GM15510 (cell line): ENCODE data around the gene DLL1.

Experiments
- POLR2A ChIP-seq: IDR thresholded peaks from 3 replicates; pipeline ENCODE4 v1.6.1; 2011; ENCODE audit warnings: borderline replicate concordance; ENCODE audit not compliant: insufficient read length; ENCODE audit errors: extremely low read depth

Gene DLL1

DNA sequence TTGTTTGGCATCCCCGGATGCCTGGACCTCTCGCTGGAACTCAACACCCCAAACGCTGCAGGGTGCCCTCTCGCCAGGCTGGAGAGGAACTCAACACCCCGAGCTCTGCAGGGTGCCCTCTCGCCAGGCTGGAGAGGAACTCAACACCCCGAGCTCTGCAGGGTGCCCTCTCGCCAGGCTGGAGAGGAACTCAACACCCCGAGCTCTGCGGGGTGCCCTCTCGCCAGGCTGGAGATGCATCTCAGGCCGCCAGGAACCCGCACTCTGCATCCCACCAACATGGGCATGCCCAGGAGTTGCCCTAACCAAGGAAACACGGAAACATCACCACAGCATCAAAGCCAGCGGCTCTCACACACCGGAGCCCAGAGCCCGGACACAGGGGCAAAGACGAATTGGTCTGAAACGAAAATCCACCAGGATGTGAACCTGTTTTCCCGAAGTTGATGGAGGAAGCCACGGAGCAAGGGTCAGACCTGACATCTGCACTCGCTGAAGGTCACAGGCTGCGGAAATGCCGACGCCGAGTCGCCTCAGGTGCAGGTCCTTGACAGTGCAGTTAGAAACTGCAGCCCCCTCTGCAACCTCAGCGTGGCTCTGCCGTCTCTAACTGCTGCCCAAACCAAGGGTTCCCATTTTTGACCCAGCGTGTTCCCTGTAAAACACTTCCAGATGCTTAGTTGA lies 37.5 kb downstream of the DLL1 start:
- TF ChIP-seq POLR2A: no peak

DNA sequence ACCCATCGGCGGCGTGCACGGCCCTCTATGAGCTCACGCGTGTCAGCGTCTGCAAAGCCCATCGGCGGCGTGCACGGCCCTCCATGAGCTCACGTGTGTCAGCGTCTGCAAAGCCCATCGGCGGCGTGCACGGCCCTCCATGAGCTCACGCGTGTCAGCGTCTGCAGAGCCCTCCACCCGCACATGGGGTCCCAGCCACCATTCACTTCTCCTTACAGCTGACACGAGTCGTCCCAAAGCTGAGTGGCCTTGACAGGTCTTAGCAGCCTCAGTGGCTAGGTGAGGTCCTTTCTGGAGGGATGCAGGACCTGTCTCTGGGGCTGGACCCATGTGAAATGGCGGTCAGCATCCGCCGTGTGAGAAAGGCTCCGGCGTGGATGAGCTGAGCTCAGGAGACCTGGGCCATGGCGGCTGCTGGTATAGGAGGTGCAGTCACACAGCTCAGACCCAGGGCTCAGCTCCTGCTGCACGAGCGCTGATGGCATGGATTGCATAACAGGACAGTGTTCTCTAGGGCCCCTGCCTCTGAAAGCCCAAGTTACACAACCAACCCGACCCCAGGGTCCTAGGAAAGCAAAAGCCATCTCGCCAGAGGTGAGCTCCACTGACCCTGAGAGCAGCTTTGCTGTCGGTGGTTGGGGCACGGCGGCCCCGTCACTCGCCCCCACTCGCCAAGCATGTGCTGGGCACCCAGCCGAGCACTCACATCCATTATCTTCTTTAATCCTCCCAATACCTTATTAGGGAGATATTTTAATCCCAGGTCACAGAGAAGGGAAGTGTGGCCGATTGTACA lies 38.9 kb downstream of the DLL1 start:
- no peak for TF ChIP-seq POLR2A

DNA sequence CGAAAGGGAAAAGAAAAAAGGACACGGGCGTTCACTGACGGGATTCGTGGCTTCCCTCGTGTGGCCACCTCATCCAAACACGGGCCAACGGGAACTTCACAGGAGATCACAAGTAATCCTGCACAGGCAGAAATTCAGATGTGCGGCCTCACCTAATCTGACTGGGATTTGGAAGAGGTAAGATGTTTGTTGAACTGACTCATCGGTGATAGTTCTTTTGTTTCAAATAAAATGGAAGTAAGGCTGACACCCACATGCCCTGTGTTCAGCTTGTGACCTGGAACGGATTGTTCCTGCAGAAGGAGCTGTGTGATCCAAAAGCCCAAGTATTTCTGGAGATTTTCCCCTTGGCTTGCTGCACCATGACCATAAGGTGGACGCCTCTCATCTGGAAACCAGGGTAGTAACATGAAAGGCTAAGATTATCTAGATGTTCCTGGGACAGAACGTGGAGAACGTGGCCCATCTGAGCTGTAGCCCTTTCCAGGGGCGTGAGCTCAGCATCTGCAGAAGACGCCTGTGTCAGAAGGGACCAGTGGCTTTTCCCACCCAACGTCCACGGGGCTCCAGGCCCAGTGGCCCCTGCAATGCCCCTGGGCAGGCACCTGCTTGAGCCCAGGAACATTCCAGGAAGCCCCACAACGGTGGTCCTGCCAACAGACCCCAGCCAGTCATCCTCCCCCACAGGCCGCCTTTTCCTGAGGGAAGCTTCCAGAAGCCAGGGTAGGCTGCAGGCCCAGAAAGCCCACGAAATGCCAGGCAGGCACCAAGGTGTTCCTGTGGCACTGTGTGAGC lies 39.7 kb downstream of the DLL1 start:
- no peak for TF ChIP-seq POLR2A

DNA sequence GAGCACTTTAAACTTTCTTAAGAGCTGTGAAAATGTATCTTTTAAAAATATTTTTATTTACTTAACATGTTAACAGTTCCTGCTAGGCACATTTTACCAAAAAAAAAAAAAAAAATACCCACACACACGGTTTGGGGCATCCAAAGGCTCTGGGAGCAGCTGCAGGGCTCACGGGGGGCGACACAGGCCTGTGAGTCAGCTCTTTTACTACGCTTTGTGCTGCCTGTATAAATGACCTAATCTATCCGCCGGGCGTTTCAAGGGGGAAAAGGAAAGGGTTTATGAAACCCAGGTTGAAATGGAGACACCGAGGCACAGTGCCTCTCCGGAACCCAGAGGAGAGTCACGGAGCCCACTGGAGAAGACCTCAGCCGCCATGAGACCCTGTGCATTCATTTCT lies 40.4 kb downstream of the DLL1 start:
- no peak for TF ChIP-seq POLR2A

DNA sequence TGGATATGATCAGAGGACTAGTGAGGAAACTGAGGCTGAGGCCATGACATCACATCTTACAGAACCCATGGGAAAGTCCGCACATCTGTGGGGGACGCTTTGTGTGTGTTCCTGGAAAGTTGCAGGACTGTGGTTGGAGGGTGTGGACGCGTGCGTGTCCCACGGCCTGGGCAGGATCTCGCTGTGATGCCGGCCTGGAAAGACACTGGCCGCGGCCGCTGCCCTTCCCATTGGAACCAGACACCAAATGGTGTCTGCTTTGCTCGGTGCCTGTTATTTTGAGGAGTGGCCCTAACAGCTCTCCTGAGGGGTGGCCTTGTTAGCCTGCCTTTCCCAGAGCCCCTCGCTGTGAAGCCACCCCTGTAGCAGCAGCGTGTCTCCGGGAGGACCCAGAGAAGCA lies 41.1 kb downstream of the DLL1 start:
- TF ChIP-seq POLR2A: no peak

DNA sequence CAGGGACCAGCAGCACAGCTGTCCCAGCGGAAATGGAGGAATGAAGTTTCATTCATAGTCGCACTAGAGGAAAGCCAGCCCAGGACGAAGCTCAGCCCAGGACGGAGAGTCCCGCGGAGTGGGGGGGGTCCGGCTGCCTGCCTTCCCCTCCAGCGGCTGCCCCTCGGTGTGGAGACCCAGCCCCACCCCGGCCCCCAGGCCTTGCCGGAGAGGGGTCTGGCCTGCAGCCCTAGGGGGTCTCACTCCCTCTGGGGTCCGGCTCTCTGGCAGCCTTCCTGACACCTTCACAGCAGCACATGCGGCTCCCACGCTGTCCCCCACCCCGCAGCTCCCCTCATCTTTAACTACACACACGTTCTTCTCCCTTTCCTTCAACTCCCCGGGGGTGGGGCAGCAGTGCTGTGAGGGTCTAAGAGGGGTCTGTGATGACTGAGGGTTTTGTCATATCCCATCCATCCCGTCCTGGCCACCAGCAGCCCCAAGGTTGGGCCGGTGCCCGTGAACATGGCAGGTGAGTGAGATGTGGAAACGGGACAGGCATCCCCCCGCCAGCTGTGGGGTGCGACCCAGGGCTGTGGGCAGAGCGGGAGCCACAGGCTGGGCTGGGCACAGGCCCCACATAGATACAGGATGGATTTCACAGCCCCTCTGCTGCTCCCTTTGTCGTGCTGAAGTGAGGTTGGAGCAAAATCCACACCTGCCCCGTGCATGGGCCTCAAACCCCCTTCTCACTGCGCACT lies 41.8 kb downstream of the DLL1 start:
- no peak for TF ChIP-seq POLR2A

DNA sequence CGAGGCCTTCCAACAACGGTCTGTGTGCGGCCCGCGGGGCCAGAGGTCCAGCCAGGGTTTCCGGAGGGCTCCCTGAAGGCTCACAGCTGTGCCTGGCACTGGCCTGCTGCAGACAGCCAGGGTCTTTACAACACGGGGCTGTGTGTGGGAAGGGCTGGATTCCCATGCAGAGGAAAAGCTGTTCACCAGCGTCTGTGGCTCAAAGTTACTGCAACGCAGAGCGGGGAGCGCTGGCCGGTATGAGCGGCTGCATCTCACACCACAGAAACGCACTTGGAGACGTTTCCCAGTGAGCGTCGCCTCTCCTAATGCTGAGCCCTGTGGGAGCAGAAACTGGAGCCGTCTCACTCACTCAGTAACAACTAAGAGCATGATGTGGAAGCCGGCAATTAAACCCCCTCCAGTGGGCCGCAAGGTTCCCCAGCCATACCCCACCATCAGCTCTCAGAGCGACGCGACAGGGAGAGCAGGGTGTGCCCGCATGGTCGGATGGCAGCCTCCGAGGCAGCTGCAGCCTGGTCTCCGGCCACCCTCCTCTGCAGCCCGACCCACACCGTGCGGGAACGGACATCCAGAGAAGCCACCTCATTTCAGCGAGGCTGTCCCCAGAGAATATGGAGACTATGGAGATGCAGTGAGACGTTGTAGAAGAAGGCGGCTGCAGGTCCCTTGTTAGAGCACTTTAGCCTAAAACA lies 42.6 kb downstream of the DLL1 start:
- TF ChIP-seq POLR2A: no peak

DNA sequence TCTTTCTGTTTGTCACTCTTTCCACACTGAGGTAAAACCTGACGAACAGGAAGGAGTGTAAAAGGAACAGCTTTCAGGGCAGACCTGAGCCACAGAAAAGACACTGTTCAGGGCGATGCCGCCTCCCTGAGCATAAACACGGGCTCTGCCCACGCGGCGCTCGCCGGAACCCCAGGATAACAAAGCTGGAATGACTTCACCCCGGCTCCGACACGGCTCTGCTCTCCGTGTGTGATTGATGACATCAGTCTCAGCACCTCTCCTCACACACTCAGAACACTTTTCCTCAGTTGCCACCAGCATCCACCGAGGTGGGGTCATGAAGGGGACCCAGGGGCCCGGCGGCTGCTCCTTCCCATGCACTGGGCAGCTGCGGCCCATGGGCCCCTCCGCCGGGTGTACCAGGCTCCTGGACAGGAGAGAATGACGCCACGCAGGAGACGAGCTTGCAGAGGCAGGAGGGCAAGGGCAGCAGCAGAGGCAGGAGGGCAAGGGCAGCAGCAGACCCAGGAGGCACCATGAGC lies 43.6 kb downstream of the DLL1 start:
- no peak for TF ChIP-seq POLR2A

DNA sequence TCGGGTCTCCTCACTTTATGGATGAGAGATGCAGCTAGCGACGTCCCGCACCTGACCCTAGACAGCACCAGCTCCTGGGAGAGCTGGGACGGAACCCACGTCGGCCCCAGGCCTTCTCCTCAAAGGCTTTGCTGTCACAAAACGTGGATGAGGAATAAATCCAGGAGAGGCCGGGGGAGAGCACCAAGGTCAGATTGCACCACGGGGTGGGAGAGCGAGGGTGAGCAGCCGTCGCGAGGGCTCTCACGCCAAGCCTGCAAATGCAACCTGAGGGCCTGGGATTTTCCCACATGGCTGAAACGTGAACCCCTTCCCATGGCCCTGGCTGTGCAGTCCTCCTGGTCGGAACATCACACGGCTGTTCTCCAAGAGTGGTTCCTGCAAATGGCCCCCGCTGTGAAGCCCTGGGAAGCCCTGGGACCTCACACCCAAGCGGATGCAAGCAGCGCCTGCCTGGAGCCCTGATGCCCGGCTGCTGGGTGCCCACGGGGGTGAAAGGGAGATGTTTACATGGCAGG lies 45.3 kb downstream of the DLL1 start:
- no peak for TF ChIP-seq POLR2A

DNA sequence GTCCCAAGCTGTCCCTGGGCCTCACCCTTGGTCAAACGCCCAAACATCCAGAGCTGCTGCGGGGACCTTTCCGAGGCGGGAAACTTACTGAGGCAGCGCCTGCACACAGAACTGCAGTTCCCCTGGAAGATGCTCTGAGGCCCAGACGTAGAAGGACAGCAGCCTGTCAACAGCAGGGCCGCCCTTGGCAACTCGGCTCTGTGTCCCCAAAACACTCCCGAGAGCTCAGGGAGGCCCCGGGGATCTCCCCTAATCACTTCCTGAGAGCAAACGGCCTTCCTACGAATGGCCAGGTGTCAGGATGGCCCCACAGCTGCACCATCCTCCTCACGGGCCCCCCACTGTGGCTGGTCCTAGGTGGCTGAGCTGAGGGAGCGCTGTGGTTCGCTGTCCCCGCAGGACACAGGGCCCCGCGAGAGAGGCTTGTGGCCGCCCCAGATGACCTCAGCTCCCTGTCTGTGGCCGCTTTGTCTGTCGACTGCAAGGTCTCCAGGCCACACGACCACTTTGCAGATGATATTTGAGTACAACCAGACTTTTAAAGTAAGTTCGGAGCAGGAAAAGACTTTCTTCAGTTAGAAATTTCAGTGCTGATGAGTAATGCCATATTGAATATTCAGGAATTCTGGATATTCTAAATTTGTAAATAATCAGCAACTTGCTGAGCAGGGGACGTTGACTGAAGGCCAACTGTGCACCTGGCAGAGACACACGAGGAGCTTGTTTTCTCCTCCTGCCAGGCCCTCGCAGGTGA lies 46.0 kb downstream of the DLL1 start:
- TF ChIP-seq POLR2A: no peak

DNA sequence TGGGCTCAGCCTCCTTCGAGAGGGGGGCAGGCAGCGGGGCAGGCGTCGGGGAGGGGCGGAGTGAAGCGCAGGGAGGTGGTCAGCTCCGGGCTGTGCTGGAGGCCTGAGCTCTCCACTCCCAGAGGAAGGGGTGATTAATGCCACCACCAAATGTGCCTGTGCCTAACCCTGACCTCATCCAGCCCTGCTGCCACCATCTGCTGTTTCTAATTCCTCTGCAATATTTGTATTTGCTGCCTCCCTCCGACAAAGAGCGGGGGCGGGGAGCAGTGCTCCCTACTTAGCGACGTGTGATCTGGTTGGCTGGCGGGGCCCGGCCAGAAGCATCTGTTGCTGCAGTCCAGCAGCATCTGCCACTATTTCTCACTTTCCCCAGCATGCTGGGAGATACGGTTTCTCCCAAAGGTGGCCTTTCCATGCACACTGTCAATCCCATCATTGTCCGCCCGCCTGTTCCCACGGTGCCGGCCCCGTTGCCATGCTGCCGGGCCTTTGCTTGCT lies 47.0 kb downstream of the DLL1 start:
- TF ChIP-seq POLR2A: no peak

DNA sequence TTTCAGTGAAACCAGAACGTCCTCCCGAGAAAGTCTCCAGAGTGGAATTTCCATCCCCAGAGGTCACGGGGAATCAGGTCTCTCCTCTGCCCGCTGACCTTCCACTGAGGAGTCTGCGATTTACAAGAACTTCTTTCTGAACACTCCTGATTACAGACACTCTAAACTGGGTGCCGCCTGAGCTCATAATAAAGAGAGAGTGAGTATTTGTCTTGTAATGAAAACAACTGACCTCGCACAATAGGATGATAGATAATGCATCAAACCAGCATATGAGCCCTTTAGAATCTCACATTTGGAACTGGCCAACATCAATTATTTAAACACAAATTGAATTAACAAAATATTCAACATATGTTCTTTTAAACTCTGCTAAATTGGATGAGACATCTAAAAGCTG lies 47.5 kb downstream of the DLL1 start:
- no peak for TF ChIP-seq POLR2A

DNA sequence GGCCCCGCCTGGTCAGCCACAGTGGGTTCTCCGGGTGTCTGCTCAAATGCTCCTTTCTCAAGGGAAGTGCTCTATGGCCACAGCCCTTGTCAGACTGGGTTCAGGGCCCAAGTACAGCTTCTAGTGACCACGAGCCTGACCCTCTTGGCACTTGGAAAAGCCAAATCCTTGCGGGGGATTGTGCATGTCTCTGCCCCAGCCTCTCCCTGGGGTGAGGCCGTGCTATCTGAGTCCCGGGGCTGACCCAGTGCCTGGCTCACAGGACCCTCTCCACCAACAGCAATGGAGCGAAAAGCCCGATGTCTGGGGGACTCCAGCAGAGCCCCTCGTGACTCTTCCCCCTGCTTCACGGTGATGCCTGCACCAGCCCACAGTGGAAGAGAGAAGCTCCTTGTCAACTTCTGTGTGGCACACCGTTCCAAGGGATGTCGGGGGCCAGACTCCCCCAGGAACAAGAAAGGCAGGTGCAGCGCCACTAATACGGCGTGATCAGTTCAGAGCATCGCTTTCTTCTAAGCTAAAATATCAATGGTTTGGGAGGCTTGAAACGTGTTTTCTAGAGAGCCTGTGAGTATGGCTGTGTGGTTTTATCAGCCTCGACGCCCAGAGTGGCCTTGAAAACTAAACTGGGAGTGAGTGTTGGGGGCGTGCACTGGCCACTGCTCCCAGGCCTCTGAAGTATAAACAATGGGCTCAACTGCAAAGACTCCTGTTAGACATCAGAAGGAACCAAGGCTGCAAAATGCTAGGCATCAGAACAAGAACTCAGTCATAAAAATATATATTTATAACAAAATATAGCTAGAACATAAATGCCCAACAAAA lies 51.9 kb downstream of the DLL1 start:
- TF ChIP-seq POLR2A: no peak
